Endothelial cell of umbilical vein (primary cell): ENCODE data around the gene LDAF1. TPM values are rescaled to one million over a fixed set of nuclear protein-coding genes. Genes with fewer than 3 reads are reported as not detected.

ENCODE experiments used
- BruUV-seq: library from RNA; stranded (reverse); fragments of 400-500 nt; replicated peaks from 2 replicates; lab custom pipeline; 2021; lab: Mats Ljungman, UMichigan
- CTCF ChIA-PET: fragments of 300-600, 350-600 bp; sonication (Branson Sonifier 250); formaldehyde crosslinking; loops from one replicate; lab custom pipeline; 2021; ENCODE audit warnings: antibody characterized with exemption, inconsistent platforms; lab: Charles Lee
- POLR2A ChIA-PET: fragments of 300-600, 350-600 bp; sonication (Branson Sonifier 250); formaldehyde crosslinking; loops from one replicate; lab custom pipeline; 2021; ENCODE audit warnings: antibody characterized with exemption, inconsistent platforms; lab: Charles Lee
- DNase-seq: peaks from one replicate; pipeline ENCODE4 v3.0.0-alpha.2; 2011; ENCODE audit warnings: low read depth, low spot score
- FAIRE-seq: peaks from 2 replicates; lab custom pipeline; 2011; peaks lifted over from hg19 to GRCh38; lab: Jason Lieb, UNC
- H2AFZ ChIP-seq: 2 replicates; pipeline ENCODE4 v1.6.0; 2012; ENCODE audit warnings: low read depth, low read length, control low read depth, inconsistent platforms
- H3K27ac ChIP-seq: 2 replicates; pipeline ENCODE4 v1.5.1; 2011; ENCODE audit warnings: low read depth, mild to moderate bottlenecking, control low read depth, low read length, moderate library complexity; ENCODE audit not compliant: insufficient read depth
- H3K27me3 ChIP-seq, 2 experiments: 2 replicates each; pipeline versions ENCODE4 v1.6.0 to v1.6.1; 2011; ENCODE audit warnings: low read length in 2 of 2, mixed read lengths in 1 of 2; ENCODE audit not compliant: control insufficient read depth in 2 of 2, insufficient read depth in 2 of 2
- H3K36me3 ChIP-seq, 2 experiments: 2 replicates in 1 of 2; 3 replicates in 1 of 2; pipeline ENCODE4 v1.5.1; 2011; ENCODE audit warnings: low read length in 2 of 2, mild to moderate bottlenecking in 1 of 2, moderate library complexity in 1 of 2; ENCODE audit not compliant: control insufficient read depth in 2 of 2, insufficient read depth in 2 of 2; ENCODE audit errors: extremely low read depth in 1 of 2
- H3K4me1 ChIP-seq: 3 replicates; pipeline ENCODE4 v1.5.1; 2011; ENCODE audit warnings: mild to moderate bottlenecking, low read length; ENCODE audit not compliant: control insufficient read depth, insufficient read depth; ENCODE audit errors: extremely low read depth
- H3K4me2 ChIP-seq: 2 replicates; pipeline ENCODE4 v1.6.1; 2011; ENCODE audit warnings: low read length, control low read depth, mixed read lengths; ENCODE audit not compliant: insufficient read depth
- H3K4me3 ChIP-seq, 3 experiments: fragments of 200-600 bp in 1 of 3; sonication (generic), shearing (Covaris generic) in 1 of 3; replicated peaks in 1 of 3; 2 replicates each; pipeline ENCODE4 v1.5.1; 2011 to 2016; ENCODE audit warnings: control low read depth in 3 of 3, low read length in 3 of 3, mild to moderate bottlenecking in 2 of 3, inconsistent platforms in 1 of 3, low read depth in 1 of 3, moderate library complexity in 1 of 3; ENCODE audit not compliant: insufficient read depth in 1 of 3
- H3K79me2 ChIP-seq: 2 replicates; pipeline ENCODE4 v1.6.0; 2012; ENCODE audit warnings: low read length, inconsistent platforms; ENCODE audit not compliant: control insufficient read depth, insufficient read depth
- H3K9ac ChIP-seq: replicated peaks from 2 replicates; pipeline ENCODE3; 2011; ENCODE audit warnings: low read length, control low read depth; ENCODE audit not compliant: insufficient read depth; ENCODE audit errors: extremely low read depth
- H3K9me1 ChIP-seq: replicated peaks from 3 replicates; pipeline ENCODE4 v1.6.0; 2011; ENCODE audit warnings: mild to moderate bottlenecking, low read length; ENCODE audit not compliant: control insufficient read depth, insufficient read depth; ENCODE audit errors: extremely low read depth
- H3K9me3 ChIP-seq: replicated peaks from 2 replicates; pipeline ENCODE4 v1.5.1; 2012; ENCODE audit warnings: low read length, inconsistent platforms; ENCODE audit not compliant: control insufficient read depth, insufficient read depth
- H4K20me1 ChIP-seq: replicated peaks from 2 replicates; pipeline ENCODE3; 2011; ENCODE audit warnings: mild to moderate bottlenecking, low read length; ENCODE audit not compliant: control insufficient read depth, insufficient read depth; ENCODE audit errors: extremely low read depth
- CTCF ChIP-seq, 2 donors: IDR thresholded peaks; 1 replicate in 1 of 2; 2 replicates in 1 of 2; pipeline ENCODE4 v1.5.1; 2011; ENCODE audit warnings: low read length in 2 of 2, mild to moderate bottlenecking in 2 of 2, moderate library complexity in 2 of 2, control low read depth in 1 of 2, inconsistent platforms in 1 of 2, low read depth in 1 of 2; ENCODE audit not compliant: insufficient read depth in 1 of 2; ENCODE audit errors: extremely low read depth in 1 of 2
- EZH2 ChIP-seq: IDR thresholded peaks from 2 replicates; pipeline ENCODE4 v1.6.1; 2012; ENCODE audit warnings: borderline replicate concordance, low read depth, mild to moderate bottlenecking, moderate library complexity, low read length, inconsistent platforms; ENCODE audit not compliant: severe bottlenecking
- FOS ChIP-seq: IDR thresholded peaks from 2 replicates; pipeline ENCODE4 v1.6.1; 2011; ENCODE audit warnings: mild to moderate bottlenecking, low read length, moderate library complexity, borderline replicate concordance; ENCODE audit not compliant: insufficient read depth
- GATA2 ChIP-seq: IDR thresholded peaks from 2 replicates; pipeline ENCODE4 v1.7.0; 2011; ENCODE audit warnings: low read depth, mild to moderate bottlenecking, moderate library complexity, mixed read lengths, low read length; ENCODE audit not compliant: insufficient read length, insufficient read depth
- JUN ChIP-seq: IDR thresholded peaks from 2 replicates; pipeline ENCODE4 v1.6.1; 2011; ENCODE audit warnings: borderline replicate concordance, low read depth; ENCODE audit not compliant: insufficient read length, insufficient read depth
- MAX ChIP-seq: IDR thresholded peaks from 2 replicates; pipeline ENCODE4 v1.6.1; 2011; ENCODE audit not compliant: insufficient read depth, insufficient read length
- MYC ChIP-seq: IDR thresholded peaks from one replicate; pipeline ENCODE4 v1.6.1; 2011; ENCODE audit warnings: mild to moderate bottlenecking, low read depth, low read length
- POLR2AphosphoS5 ChIP-seq: IDR thresholded peaks from 2 replicates; pipeline ENCODE4 v1.6.1; 2012; ENCODE audit warnings: low read depth, mild to moderate bottlenecking, control low read depth, low read length, moderate library complexity; ENCODE audit not compliant: insufficient read depth
- dilution Hi-C: fragments of 300-500 bp; cut with MboI; formaldehyde crosslinking; loops from one replicate; pipeline ENCODE4 v1.15.0; 2019; ENCODE audit warnings: low sequenced_read_pairs; ENCODE audit not compliant: extremely low pct_ligation_motif_present
- intact Hi-C: fragments of 100-400 bp; cut with micrococcal nuclease; formaldehyde crosslinking; loops from one replicate; pipeline ENCODE4 v1.10.0; 2022
- polyA plus RNA-seq, 4 experiments: library from polyadenylated mRNA; depleted of rRNA in 3 of 4; stranded (reverse) in 3 of 4; unstranded in 1 of 4; fragments of >200 nt; gene quantifications; 2 replicates each; pipeline versions ENCODE4 v1.2.1 to v1.2.3, GENCODE V29; 2011 to 2012; ENCODE audit warnings: missing spikeins in 1 of 4
- total RNA-seq: library from RNA; stranded (reverse); gene quantifications from 2 replicates; pipeline ENCODE4 v1.2.3, GENCODE V29; 2021

The LDAF1 gene
- total and polyA plus RNA-seq, 2 donors (not counting 3 experiments of a cell fraction or from before 2014, with no cell fraction given) = 20.4 to 37.5 TPM

GRCh38 chr16:21197112-21197511 lies 38.6 kb downstream of the LDAF1 start:
- ChIA-PET CTCF (interaction anchor here (1.2 kb wide), 1 partner anchor 12 kb away, joined by 3 read pairs; no protein-coding TSS in a partner anchor), POLR2A (no interaction called here)
- Histone ChIP-seq H3K4me2 (no peak overlapping the region), H4K20me1 (no peaks in the 10 kb centered on the region), H3K27me3 (peaks cover 7% of the 10 kb centered on the region in 2 experiments), H3K9ac (no peak overlapping the region), H3K9me3 (no peaks in the 10 kb centered on the region), H3K79me2 (no peaks in the 10 kb centered on the region), H3K4me1 (no peaks in the 10 kb centered on the region), H3K27ac (no peak overlapping the region), H3K9me1 (no peaks in the 10 kb centered on the region), H3K4me3 (no peak overlapping the region), H2AFZ (no peak overlapping the region), H3K36me3 (no peaks in the 10 kb centered on the region)
- FAIRE-seq (no peak), DNase-seq (no peak)
- no peak for TF ChIP-seq CTCF (IDR thresholded peaks at IDR 0.05; ENCODE audit: extremely low read depth in 1 of 2, insufficient read depth in 1 of 2, low read depth in 1 of 2, low read length in 2 of 2)
- dilution Hi-C loops (no loop called here), intact Hi-C loops (no loop called here)
- no TSS peak for BruUV-seq

- no peak for FAIRE-seq
- no TSS peak for BruUV-seq
- TF ChIP-seq POLR2AphosphoS5 (no peak), MYC (no peak), CTCF (IDR thresholded peaks at IDR 0.05; ENCODE audit: extremely low read depth in 1 of 2, insufficient read depth in 1 of 2, low read depth in 1 of 2, low read length in 2 of 2) (no peak), FOS (no peak), EZH2 (no peak), MAX (no peak), GATA2 (no peak), JUN (no peak)
- dilution Hi-C loops = no loop called here
- no peak overlapping the region for H3K4me2 ChIP-seq
- no peak for DNase-seq
- H3K27me3 ChIP-seq = peaks cover 7 to 10% of the 10 kb centered on the region in 2 experiments
- H3K27ac ChIP-seq = no peak overlapping the region
- intact Hi-C loops = no loop called here
- H2AFZ ChIP-seq = no peak overlapping the region
- H3K9me3 ChIP-seq = no peaks in the 10 kb centered on the region
- H3K36me3 ChIP-seq = no peaks in the 10 kb centered on the region
- H3K4me3 ChIP-seq = no peak overlapping the region
- POLR2A ChIA-PET = no interaction called here
- H3K9me1 ChIP-seq = no peaks in the 10 kb centered on the region
- H3K9ac ChIP-seq = no peak overlapping the region
- H3K79me2 ChIP-seq = no peaks in the 10 kb centered on the region
- H3K4me1 ChIP-seq = no peaks in the 10 kb centered on the region
- CTCF ChIA-PET = interaction anchor here (1.3 kb wide), 1 partner anchor 9 kb away, joined by 3 read pairs; no protein-coding TSS in a partner anchor
- H4K20me1 ChIP-seq = no peaks in the 10 kb centered on the region
Measured at GRCh38 chr16:21197621-21198020, 39.1 kb downstream of the LDAF1 start.
